ENCODE data around the gene CASZ1.

Gene CASZ1, protein sequence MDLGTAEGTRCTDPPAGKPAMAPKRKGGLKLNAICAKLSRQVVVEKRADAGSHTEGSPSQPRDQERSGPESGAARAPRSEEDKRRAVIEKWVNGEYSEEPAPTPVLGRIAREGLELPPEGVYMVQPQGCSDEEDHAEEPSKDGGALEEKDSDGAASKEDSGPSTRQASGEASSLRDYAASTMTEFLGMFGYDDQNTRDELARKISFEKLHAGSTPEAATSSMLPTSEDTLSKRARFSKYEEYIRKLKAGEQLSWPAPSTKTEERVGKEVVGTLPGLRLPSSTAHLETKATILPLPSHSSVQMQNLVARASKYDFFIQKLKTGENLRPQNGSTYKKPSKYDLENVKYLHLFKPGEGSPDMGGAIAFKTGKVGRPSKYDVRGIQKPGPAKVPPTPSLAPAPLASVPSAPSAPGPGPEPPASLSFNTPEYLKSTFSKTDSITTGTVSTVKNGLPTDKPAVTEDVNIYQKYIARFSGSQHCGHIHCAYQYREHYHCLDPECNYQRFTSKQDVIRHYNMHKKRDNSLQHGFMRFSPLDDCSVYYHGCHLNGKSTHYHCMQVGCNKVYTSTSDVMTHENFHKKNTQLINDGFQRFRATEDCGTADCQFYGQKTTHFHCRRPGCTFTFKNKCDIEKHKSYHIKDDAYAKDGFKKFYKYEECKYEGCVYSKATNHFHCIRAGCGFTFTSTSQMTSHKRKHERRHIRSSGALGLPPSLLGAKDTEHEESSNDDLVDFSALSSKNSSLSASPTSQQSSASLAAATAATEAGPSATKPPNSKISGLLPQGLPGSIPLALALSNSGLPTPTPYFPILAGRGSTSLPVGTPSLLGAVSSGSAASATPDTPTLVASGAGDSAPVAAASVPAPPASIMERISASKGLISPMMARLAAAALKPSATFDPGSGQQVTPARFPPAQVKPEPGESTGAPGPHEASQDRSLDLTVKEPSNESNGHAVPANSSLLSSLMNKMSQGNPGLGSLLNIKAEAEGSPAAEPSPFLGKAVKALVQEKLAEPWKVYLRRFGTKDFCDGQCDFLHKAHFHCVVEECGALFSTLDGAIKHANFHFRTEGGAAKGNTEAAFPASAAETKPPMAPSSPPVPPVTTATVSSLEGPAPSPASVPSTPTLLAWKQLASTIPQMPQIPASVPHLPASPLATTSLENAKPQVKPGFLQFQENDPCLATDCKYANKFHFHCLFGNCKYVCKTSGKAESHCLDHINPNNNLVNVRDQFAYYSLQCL (N-terminal part only)

DNA sequence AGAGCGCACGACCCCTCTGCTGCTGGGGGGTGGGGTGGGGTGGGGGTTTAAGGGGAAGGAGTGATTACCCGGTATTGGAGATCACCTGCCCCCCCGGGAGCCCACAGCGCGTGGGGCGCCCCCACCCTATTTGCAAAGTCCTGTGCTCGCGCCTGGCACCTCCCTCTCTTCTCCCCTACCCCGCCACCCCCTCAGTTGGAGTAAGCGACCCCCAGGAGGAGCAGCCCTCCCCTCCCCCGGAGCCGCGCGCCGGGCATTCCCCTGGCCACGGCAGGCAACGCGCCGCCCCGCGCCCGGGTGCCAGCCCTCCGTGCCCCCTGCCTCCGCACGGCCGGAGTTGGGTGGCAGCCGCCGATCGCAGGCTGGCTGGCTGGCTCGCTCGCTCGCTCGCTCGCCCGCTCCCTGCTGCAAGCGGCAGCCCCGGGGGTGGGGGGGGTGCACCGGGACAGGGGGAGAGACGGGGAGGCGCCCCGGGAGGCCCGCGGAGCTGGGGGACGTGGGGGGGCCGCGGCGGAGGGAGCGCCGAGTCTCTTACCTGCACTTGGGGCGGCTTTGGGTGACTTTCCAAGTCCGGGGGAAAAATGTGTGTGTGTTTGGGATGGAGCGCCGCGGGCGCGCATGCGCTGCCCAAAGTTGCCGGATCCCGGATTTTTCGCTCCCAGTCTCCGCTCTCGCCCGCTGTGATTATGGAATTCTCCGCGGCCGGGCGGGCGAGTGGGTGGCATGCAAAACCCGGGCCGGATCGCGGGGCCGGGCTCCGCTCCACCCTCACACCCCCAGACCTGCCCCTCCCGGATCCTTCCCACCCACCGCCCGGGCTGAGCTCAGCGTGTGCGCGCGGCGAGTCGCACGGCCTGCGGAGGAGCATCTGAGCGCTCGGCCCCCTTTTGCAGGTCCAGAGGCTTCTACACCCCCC is at the start of gene CASZ1:
TSS of gene CASZ1 (minus strand) at position 618 of the 916 bp plus-strand sequence. CDS start 102,757 bp downstream, outside the sequence.
- H3K9me3 ChIP-seq (ENCODE audit: control insufficient read depth in 1 of 2, low read length in 2 of 2), result no peaks in the 10 kb centered on the region
- H3K4me3 ChIP-seq (ENCODE audit: low read depth in 1 of 2, low read length in 2 of 2), result peak within 1 kb of the TSS; percentile 75 to 88
- H3K27ac ChIP-seq (ENCODE audit: low read depth, low read length), result peak within 1 kb of the TSS; percentile 78
- H3K36me3 ChIP-seq (ENCODE audit: control insufficient read depth in 1 of 2, insufficient read depth in 2 of 2, low read length in 2 of 2), result no peaks in the 10 kb centered on the region
- H3K9ac ChIP-seq (ENCODE audit: low read depth in 1 of 2, low read length in 2 of 2), result peak within 1 kb of the TSS; percentile 84 to 86
- H3K4me1 ChIP-seq (ENCODE audit: control insufficient read depth in 1 of 2, insufficient read depth in 2 of 2, low read length in 2 of 2), result peaks cover 9 to 13% of the 10 kb centered on the region in 2 donors
- peaks cover 0 to 15% of the 10 kb centered on the region in 2 donors for H3K27me3 ChIP-seq (ENCODE audit: control insufficient read depth in 1 of 2, insufficient read depth in 2 of 2, low read length in 2 of 2)

DNA sequence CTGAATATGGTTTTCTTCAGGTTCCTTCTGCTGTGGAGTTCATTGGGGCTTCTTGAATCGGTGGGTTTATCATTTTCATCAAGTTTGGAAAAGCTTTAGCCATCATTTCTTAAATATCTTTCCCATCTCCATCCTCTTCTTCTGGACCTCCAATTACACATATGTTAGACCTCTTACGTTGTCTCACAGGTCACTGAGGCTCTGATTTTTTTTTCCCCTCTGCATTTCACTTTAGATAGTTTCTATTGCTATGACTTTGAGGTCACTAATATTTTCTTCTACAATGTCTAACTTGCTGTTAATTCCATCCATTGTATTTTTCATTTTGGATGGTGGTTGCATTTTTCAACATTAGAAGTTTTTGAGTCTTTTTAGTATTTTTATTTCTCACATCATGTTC is 47.3 kb upstream of the CASZ1 start:
- H3K4me3 ChIP-seq (ENCODE audit: low read depth in 1 of 2, low read length in 2 of 2), result no peak overlapping the region
- H3K4me1 ChIP-seq (ENCODE audit: control insufficient read depth in 1 of 2, insufficient read depth in 2 of 2, low read length in 2 of 2), result no peaks in the 10 kb centered on the region
- H3K27me3 ChIP-seq (ENCODE audit: control insufficient read depth in 1 of 2, insufficient read depth in 2 of 2, low read length in 2 of 2), result peaks cover 0 to 3% of the 10 kb centered on the region in 2 donors
- H3K36me3 ChIP-seq (ENCODE audit: control insufficient read depth in 1 of 2, insufficient read depth in 2 of 2, low read length in 2 of 2), result no peaks in the 10 kb centered on the region
- H3K27ac ChIP-seq (ENCODE audit: low read depth, low read length), result no peak overlapping the region
- no peak overlapping the region for H3K9ac ChIP-seq (ENCODE audit: low read depth in 1 of 2, low read length in 2 of 2)
- H3K9me3 ChIP-seq (ENCODE audit: control insufficient read depth in 1 of 2, low read length in 2 of 2), result peaks cover 0 to 7% of the 10 kb centered on the region in 2 donors

DNA sequence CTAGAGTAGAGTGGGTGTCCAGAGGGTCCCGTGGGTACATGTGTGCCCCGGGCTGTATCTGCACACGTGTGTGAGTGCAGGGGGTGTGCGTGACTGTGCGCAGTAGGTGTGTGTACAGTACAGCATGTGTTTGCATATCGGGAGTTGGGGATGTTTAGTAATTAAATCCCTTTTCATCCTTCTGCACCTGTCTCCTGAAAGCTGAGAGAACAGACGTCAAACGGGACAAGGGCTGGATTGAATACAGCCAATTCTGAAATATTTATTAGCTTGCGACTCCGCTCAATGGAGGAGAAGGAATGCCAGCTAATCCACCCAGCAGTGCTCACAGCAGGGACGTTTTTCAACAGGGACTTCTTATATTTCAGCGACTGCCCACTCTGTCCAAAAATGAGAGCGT is 44.7 kb upstream of the CASZ1 start:
- H3K9me3 ChIP-seq (ENCODE audit: control insufficient read depth in 1 of 2, low read length in 2 of 2), result peaks cover 0 to 7% of the 10 kb centered on the region in 2 donors
- no peak overlapping the region for H3K4me3 ChIP-seq (ENCODE audit: low read depth in 1 of 2, low read length in 2 of 2)
- peaks cover 0 to 9% of the 10 kb centered on the region in 2 donors for H3K4me1 ChIP-seq (ENCODE audit: control insufficient read depth in 1 of 2, insufficient read depth in 2 of 2, low read length in 2 of 2)
- no peak overlapping the region for H3K9ac ChIP-seq (ENCODE audit: low read depth in 1 of 2, low read length in 2 of 2)
- H3K27ac ChIP-seq (ENCODE audit: low read depth, low read length), result no peak overlapping the region
- peaks cover 0 to 7% of the 10 kb centered on the region in 2 donors for H3K27me3 ChIP-seq (ENCODE audit: control insufficient read depth in 1 of 2, insufficient read depth in 2 of 2, low read length in 2 of 2)
- no peaks in the 10 kb centered on the region for H3K36me3 ChIP-seq (ENCODE audit: control insufficient read depth in 1 of 2, insufficient read depth in 2 of 2, low read length in 2 of 2)

DNA sequence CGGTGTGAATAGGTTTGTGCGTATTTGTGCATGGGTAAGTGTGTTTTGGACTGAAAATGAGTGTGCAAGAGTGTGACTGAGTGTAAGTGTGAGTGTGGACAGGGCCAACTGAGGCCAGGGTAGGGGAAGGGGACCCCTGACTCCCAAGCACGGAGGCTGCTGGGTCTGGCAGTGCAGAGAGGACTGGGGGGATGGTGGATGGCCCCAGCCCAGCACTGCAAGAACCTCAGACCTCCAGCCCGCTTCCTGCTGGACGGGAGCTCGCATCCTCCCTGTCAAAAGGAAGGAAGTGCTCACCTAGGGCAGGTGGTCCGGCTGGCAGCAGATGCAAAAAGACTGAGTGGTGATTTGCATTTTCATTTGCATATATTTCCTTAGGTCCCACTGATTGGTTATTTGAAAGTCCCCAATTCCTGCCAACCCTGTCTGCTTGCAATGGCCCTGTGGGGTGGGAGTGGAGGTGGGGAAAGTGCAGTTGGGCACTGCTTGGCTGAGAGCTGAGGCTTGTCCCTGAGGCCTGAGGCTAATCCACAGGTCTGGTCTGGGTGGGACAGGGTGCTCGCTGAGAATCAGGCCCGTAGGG is 42.8 kb upstream of the CASZ1 start:
- peaks cover 0 to 7% of the 10 kb centered on the region in 2 donors for H3K9me3 ChIP-seq (ENCODE audit: control insufficient read depth in 1 of 2, low read length in 2 of 2)
- no peak overlapping the region for H3K27ac ChIP-seq (ENCODE audit: low read depth, low read length)
- peaks cover 0 to 7% of the 10 kb centered on the region in 2 donors for H3K27me3 ChIP-seq (ENCODE audit: control insufficient read depth in 1 of 2, insufficient read depth in 2 of 2, low read length in 2 of 2)
- H3K9ac ChIP-seq (ENCODE audit: low read depth in 1 of 2, low read length in 2 of 2), result no peak overlapping the region
- no peaks in the 10 kb centered on the region for H3K36me3 ChIP-seq (ENCODE audit: control insufficient read depth in 1 of 2, insufficient read depth in 2 of 2, low read length in 2 of 2)
- peaks cover 0 to 9% of the 10 kb centered on the region in 2 donors for H3K4me1 ChIP-seq (ENCODE audit: control insufficient read depth in 1 of 2, insufficient read depth in 2 of 2, low read length in 2 of 2)
- H3K4me3 ChIP-seq (ENCODE audit: low read depth in 1 of 2, low read length in 2 of 2), result no peak overlapping the region

DNA sequence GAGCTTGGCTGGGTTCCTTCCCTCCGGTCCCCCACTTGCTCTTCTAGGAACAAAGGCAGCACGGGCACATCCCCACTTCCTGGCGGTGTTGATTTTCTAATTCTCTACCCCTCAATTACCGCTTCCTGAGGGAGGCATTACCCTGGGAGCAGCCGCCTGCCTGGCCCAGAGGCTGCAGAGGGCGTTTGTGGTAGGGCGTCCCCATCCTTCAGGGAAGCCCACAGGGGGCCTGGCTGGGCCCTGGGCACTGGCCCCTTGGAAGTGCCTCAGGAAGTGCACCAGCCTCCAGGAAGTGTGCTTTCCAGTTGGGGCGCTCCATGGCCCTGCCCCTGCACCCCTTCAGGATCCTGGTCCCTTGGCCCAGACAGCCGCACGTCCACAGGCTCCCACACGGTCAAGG is 42.1 kb upstream of the CASZ1 start:
- no peak overlapping the region for H3K4me3 ChIP-seq (ENCODE audit: low read depth in 1 of 2, low read length in 2 of 2)

DNA sequence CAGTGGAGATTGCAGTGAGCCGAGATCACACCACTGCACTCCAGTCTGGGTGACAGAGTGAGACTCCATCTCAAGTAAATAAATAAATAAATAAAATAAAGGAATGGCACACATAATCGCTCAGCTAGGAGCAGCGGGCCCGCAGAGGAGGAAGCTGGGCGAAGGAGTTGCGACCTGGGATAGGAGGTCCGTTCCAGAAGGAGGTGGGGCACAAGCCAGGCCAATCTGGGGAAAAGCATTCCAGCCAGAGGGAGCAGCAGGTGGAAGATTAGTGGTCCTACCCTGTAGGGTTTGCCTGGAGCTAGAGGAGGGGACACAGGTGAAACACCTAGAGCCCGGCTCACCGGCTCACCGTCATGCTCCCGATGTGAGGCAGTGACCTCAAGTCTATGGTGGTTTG is 40.3 kb upstream of the CASZ1 start:
- no peaks in the 10 kb centered on the region for H3K36me3 ChIP-seq (ENCODE audit: control insufficient read depth in 1 of 2, insufficient read depth in 2 of 2, low read length in 2 of 2)
- no peak overlapping the region for H3K27ac ChIP-seq (ENCODE audit: low read depth, low read length)
- H3K9me3 ChIP-seq (ENCODE audit: control insufficient read depth in 1 of 2, low read length in 2 of 2), result no peaks in the 10 kb centered on the region
- H3K9ac ChIP-seq (ENCODE audit: low read depth in 1 of 2, low read length in 2 of 2), result no peak overlapping the region
- no peak overlapping the region for H3K4me3 ChIP-seq (ENCODE audit: low read depth in 1 of 2, low read length in 2 of 2)
- peaks cover 0 to 9% of the 10 kb centered on the region in 2 donors for H3K4me1 ChIP-seq (ENCODE audit: control insufficient read depth in 1 of 2, insufficient read depth in 2 of 2, low read length in 2 of 2)
- H3K27me3 ChIP-seq (ENCODE audit: control insufficient read depth in 1 of 2, insufficient read depth in 2 of 2, low read length in 2 of 2), result peaks cover 0 to 7% of the 10 kb centered on the region in 2 donors

More for the DNA sequence above, 42.1 kb upstream of the CASZ1 start:
- Histone ChIP-seq H3K4me1 (ENCODE audit: control insufficient read depth in 1 of 2, insufficient read depth in 2 of 2, low read length in 2 of 2) (peaks cover 0 to 9% of the 10 kb centered on the region in 2 donors), H3K27me3 (ENCODE audit: control insufficient read depth in 1 of 2, insufficient read depth in 2 of 2, low read length in 2 of 2) (peaks cover 0 to 7% of the 10 kb centered on the region in 2 donors), H3K9me3 (ENCODE audit: control insufficient read depth in 1 of 2, low read length in 2 of 2) (peaks cover 0 to under 1% of the 10 kb centered on the region in 2 donors), H3K9ac (ENCODE audit: low read depth in 1 of 2, low read length in 2 of 2) (no peak overlapping the region), H3K27ac (ENCODE audit: low read depth, low read length) (no peak overlapping the region), H3K36me3 (ENCODE audit: control insufficient read depth in 1 of 2, insufficient read depth in 2 of 2, low read length in 2 of 2) (no peaks in the 10 kb centered on the region)

DNA sequence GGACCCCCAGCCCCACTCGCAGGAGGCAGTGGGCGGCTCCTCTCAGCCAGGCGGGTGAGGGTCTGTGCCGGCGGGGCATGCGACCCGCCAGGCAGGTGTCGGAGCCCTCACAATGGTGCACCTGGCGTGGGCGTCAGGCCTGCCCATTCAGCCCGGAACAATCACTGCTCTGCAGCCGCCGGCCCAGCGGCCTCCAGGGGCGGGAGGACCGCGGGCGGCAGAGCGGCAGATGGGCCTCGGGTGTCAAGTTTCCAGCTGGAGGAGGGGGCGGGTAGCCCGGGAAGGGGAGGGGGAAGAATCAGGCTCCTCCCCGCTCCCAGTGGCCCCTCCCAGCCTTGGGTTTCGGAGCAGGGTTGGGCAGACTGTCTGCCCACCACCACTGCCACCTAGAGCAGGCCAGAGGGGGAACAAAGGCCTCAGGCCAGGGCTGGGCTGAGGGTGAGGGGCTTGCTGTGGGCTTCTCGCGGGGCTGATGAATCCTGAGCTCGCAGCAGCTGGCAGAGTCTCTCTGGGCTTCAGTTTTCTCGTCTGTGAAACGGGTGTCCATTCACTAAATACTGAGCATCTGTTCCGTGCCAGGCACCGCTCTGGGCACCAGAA is 39.5 kb upstream of the CASZ1 start:
- H3K4me3 ChIP-seq (ENCODE audit: low read depth in 1 of 2, low read length in 2 of 2), result no peak overlapping the region
- H3K27me3 ChIP-seq (ENCODE audit: control insufficient read depth in 1 of 2, insufficient read depth in 2 of 2, low read length in 2 of 2), result peaks cover 3 to 7% of the 10 kb centered on the region in 2 donors
- no peak overlapping the region for H3K27ac ChIP-seq (ENCODE audit: low read depth, low read length)
- H3K9me3 ChIP-seq (ENCODE audit: control insufficient read depth in 1 of 2, low read length in 2 of 2), result no peaks in the 10 kb centered on the region
- no peaks in the 10 kb centered on the region for H3K36me3 ChIP-seq (ENCODE audit: control insufficient read depth in 1 of 2, insufficient read depth in 2 of 2, low read length in 2 of 2)
- no peak overlapping the region for H3K9ac ChIP-seq (ENCODE audit: low read depth in 1 of 2, low read length in 2 of 2)
- peaks cover 0 to 9% of the 10 kb centered on the region in 2 donors for H3K4me1 ChIP-seq (ENCODE audit: control insufficient read depth in 1 of 2, insufficient read depth in 2 of 2, low read length in 2 of 2)

DNA sequence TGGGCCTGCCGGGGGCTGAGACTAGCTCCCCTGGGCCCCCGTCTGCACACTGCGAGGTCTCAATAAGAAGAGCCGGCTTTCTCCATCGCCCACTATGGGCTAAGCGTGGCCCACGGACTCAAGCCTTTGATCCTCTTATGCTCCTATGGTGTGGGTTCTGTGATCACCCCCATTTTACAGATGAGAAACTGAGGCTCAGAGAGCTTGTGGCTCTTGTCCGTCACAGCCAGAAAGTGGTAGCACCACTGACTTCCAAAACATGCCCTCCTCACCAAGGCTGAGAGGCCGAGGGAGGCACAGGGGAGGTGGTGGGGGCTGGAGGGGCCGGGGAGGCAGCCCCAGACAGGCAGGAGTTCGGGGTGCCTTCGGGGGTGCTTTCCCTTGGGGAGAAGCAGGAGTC is 39.0 kb upstream of the CASZ1 start:
- Histone ChIP-seq H3K4me3 (ENCODE audit: low read depth in 1 of 2, low read length in 2 of 2) (no peak overlapping the region), H3K36me3 (ENCODE audit: control insufficient read depth in 1 of 2, insufficient read depth in 2 of 2, low read length in 2 of 2) (no peaks in the 10 kb centered on the region), H3K9me3 (ENCODE audit: control insufficient read depth in 1 of 2, low read length in 2 of 2) (no peaks in the 10 kb centered on the region), H3K27me3 (ENCODE audit: control insufficient read depth in 1 of 2, insufficient read depth in 2 of 2, low read length in 2 of 2) (peaks cover 3 to 7% of the 10 kb centered on the region in 2 donors), H3K27ac (ENCODE audit: low read depth, low read length) (no peak overlapping the region), H3K4me1 (ENCODE audit: control insufficient read depth in 1 of 2, insufficient read depth in 2 of 2, low read length in 2 of 2) (peaks cover 0 to 9% of the 10 kb centered on the region in 2 donors), H3K9ac (ENCODE audit: low read depth in 1 of 2, low read length in 2 of 2) (no peak overlapping the region)

Measured in duodenal mucosa (tissue), 2 donors.